Activated CD4-positive, alpha-beta memory T cell treated with anti-CD3 and anti-CD28 coated beads for 36 hours (primary cell): ENCODE measurements around the gene EHBP1. TPM values are rescaled to one million over a fixed set of nuclear protein-coding genes. Genes with fewer than 3 reads are reported as not detected.

Experiments
- CTCF ChIA-PET: fragments of 350-600 bp; sonication (Branson Sonifier 250); formaldehyde crosslinking; loops from one replicate; lab custom pipeline; 2021; ENCODE audit warnings: antibody characterized with exemption, inconsistent platforms; lab: Charles Lee
- POLR2A ChIA-PET: fragments of 350-600 bp; sonication (Branson Sonifier 250); formaldehyde crosslinking; loops from one replicate; lab custom pipeline; 2021; ENCODE audit warnings: antibody characterized with exemption; lab: Charles Lee
- DNase-seq: peaks from one replicate; pipeline ENCODE4 v3.0.0-alpha.2; 2020
- H3K27ac Mint-ChIP-seq: one replicate; pipeline ENCODE4 v1.8.0; 2021; ENCODE audit warnings: mixed read lengths
- H3K27me3 Mint-ChIP-seq: one replicate; pipeline ENCODE4 v1.8.0; 2021; ENCODE audit warnings: mixed read lengths
- H3K36me3 Mint-ChIP-seq: one replicate; pipeline ENCODE4 v1.8.0; 2021; ENCODE audit warnings: mixed read lengths
- H3K4me1 Mint-ChIP-seq: one replicate; pipeline ENCODE4 v1.8.0; 2021; ENCODE audit warnings: low read depth, mixed read lengths
- H3K4me3 Mint-ChIP-seq: one replicate; pipeline ENCODE4 v1.8.0; 2021; ENCODE audit warnings: mild to moderate bottlenecking, mixed read lengths
- H3K9me3 Mint-ChIP-seq: one replicate; pipeline ENCODE4 v1.8.0; 2021; ENCODE audit warnings: mixed read lengths
- intact Hi-C: fragments of 100-400 bp; cut with micrococcal nuclease; formaldehyde crosslinking; loops from one replicate; pipeline ENCODE4 v1.15.1; 2023
- total RNA-seq, 2 experiments: library from RNA; stranded (reverse); gene quantifications; one replicate each; pipeline ENCODE4 v1.2.3, GENCODE V29; 2021

EHBP1 gene
- total RNA-seq, 2 experiments from 2014 or later, result 23.5 to 23.6 TPM

DNA sequence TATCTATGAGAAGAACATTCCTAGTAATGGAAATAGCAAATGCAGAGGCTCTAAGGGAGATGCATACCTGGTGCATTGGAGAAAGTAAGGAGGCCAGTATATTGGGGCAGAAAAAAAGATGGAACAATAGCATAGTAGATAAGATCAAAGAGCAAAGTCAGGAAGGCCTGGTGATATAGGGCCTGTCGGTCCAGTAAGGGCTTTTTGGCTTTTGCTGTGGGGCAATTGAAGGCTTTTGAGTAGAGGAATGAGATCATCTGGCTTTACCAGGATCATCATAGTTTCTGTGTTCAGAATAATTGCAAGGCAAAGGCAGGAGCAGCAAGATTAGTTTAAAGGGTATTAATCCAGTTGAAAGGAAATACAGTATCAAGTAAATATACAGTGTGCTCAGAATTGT is 111.8 kb downstream of the EHBP1 start:
- H3K4me1 Mint-ChIP-seq, result peaks cover 5% of the 10 kb centered on the region
- CTCF ChIA-PET, result no interaction called here
- H3K4me3 Mint-ChIP-seq, result no peak overlapping the region
- H3K27me3 Mint-ChIP-seq, result no peaks in the 10 kb centered on the region
- H3K36me3 Mint-ChIP-seq, result peaks cover 1% of the 10 kb centered on the region
- H3K27ac Mint-ChIP-seq, result no peak overlapping the region
- no peak for DNase-seq
- intact Hi-C loops, result no loop called here
- H3K9me3 Mint-ChIP-seq, result no peaks in the 10 kb centered on the region
- POLR2A ChIA-PET, result no interaction called here

DNA sequence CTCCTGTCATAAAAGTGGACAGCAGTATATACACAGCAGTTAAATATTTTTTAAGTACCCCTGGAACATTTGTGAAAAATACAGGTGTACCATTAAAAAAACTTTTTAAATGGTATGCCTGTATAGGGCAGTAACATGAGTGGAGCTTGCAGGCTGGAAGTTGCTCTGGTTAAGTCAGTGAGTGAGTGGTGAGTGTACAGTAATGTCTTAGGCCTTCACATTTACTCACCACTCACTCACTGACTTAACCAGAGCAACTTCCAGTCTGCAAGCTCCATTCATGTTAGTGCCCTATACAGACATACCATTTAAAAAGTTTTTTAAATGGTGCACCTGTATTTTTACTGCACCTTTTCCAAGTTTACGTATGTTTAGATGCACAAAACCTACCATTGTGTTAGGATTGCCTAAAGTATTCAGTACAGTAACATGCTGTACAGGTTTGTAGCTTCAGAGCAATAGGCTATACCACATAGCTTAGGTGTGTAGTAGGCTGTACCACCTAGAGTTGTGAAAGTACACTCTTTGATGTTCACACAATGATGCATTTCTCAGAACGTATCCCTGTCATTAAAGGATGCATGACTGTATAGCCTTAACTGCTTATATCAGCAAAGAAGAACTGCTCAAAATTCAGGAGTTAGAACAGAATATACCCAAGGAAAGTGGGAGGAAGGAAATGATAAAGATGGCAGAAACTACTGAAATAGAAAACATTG is 112.6 kb downstream of the EHBP1 start:
- H3K9me3 Mint-ChIP-seq, result no peaks in the 10 kb centered on the region
- H3K27me3 Mint-ChIP-seq, result no peaks in the 10 kb centered on the region
- peaks cover 6% of the 10 kb centered on the region for H3K4me1 Mint-ChIP-seq
- no peak overlapping the region for H3K4me3 Mint-ChIP-seq
- peaks cover 1% of the 10 kb centered on the region for H3K36me3 Mint-ChIP-seq
- ChIA-PET CTCF (no interaction called here), POLR2A (no interaction called here)
- H3K27ac Mint-ChIP-seq, result no peak overlapping the region
- intact Hi-C loops, result no loop called here
- no peak for DNase-seq

DNA sequence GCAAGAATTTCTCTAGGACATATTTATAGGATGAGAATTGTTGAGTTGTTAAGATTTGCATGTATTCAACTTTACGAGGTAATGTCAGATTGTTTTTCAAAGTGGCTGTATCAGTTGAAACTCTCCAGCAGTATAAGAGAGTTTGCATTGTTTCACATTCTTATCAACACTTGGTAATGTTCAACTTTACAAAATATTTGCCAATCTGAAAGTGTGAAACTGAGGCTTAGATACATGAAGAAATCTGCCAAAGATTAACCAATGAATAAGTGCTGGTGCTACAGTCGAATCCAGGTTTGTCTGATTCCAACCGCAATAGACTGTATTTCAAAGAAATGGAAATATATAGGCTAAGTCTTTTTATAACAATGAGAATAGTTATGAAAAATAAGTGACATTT is 117.0 kb downstream of the EHBP1 start:
- H3K27me3 Mint-ChIP-seq, result no peaks in the 10 kb centered on the region
- H3K4me1 Mint-ChIP-seq, result peaks cover 2% of the 10 kb centered on the region
- CTCF ChIA-PET, result no interaction called here
- POLR2A ChIA-PET, result no interaction called here
- no peak for DNase-seq
- no peak overlapping the region for H3K27ac Mint-ChIP-seq
- intact Hi-C loops, result no loop called here
- peaks cover 12% of the 10 kb centered on the region for H3K36me3 Mint-ChIP-seq
- H3K9me3 Mint-ChIP-seq, result no peaks in the 10 kb centered on the region
- H3K4me3 Mint-ChIP-seq, result no peak overlapping the region

DNA sequence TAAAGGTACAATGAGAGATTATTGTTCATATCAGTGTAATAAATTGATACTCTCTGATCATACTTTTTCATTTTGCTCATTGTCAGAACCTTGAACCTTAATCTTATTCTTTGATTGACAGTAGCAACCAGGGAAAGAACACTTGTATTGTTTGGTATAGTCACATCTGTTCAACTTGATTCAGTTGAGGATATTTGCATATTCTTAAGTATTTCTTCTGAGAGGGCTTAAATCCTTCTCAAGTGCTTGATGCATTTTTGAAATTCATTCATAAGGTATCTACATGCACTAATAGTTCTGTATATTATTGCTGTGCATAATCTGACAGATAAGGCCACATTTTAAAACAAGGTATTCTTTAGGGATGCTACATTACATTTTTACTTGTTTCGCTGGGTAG is 118.9 kb downstream of the EHBP1 start:
- H3K4me3 Mint-ChIP-seq, result no peak overlapping the region
- ChIA-PET CTCF (no interaction called here), POLR2A (no interaction called here)
- peaks cover 3% of the 10 kb centered on the region for H3K9me3 Mint-ChIP-seq
- DNase-seq, result no peak
- H3K4me1 Mint-ChIP-seq, result peaks cover 2% of the 10 kb centered on the region
- H3K36me3 Mint-ChIP-seq, result peaks cover 15% of the 10 kb centered on the region
- intact Hi-C loops, result no loop called here
- H3K27me3 Mint-ChIP-seq, result no peaks in the 10 kb centered on the region
- no peak overlapping the region for H3K27ac Mint-ChIP-seq

DNA sequence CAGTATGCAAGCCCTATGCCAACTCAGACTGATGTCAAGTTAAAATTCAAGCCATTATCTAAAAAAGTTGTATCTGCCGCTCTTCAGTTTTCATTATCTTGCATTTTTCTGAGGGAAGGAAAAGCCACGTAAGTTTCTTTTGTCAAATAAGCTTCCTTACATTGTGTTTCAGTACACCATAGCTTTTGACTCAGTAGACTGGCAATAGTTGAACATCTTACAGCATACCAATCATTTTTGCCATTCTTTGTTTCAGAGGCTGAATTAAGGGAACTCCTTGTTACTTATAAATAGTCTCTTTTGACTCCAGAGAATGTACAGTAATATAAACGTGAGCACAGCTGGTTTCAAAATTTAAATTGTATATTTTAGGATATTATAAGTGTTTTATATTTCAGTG is 120.6 kb downstream of the EHBP1 start:
- intact Hi-C loops, result no loop called here
- H3K27ac Mint-ChIP-seq, result no peak overlapping the region

DNA sequence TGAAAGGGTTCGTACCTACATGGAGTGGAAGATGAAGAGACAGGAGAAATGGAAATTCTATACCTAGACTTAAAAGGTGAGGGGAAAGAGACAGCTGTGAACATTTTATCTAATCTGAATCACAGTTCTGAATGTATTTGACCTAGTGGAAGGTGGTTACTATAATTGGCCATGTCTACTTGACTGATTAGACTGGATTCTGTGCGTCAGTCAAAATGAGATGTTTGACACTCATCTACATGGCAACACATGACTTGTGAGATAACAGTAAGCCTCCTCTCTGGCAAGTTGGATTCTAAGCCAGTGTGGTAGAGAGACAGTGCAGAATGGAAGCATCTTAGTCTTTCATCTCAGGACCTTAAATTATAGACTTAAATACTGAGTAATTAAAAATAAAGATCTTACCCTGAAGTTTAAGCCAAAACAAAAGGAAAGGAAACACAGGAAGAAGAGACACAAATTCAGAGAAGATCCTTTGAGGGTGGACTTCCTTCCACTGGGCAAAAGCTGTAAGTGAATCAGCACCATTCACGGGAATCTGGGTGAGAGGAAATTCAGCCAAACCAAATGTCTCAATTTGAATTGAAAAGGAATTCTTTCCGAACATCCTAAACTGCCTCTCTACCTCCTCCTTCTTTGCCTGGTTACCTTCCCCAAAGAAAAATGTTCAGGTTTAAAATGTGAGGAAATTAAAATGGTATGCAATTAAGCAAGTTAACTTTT is 121.6 kb downstream of the EHBP1 start:
- DNase-seq, result no peak
- intact Hi-C loops, result no loop called here
- Mint-ChIP-seq H3K27me3 (no peaks in the 10 kb centered on the region), H3K4me3 (no peak overlapping the region), H3K27ac (no peak overlapping the region), H3K4me1 (peaks cover 6% of the 10 kb centered on the region), H3K9me3 (peaks cover 3% of the 10 kb centered on the region), H3K36me3 (peaks cover 27% of the 10 kb centered on the region)
- ChIA-PET POLR2A (no interaction called here), CTCF (no interaction called here)

More for the DNA sequence above, 120.6 kb downstream of the EHBP1 start:
- peaks cover 2% of the 10 kb centered on the region for H3K4me1 Mint-ChIP-seq
- no peak overlapping the region for H3K4me3 Mint-ChIP-seq
- H3K9me3 Mint-ChIP-seq, result peaks cover 3% of the 10 kb centered on the region
- ChIA-PET CTCF (no interaction called here), POLR2A (no interaction called here)
- DNase-seq, result no peak
- H3K27me3 Mint-ChIP-seq, result no peaks in the 10 kb centered on the region
- H3K36me3 Mint-ChIP-seq, result peaks cover 20% of the 10 kb centered on the region

DNA sequence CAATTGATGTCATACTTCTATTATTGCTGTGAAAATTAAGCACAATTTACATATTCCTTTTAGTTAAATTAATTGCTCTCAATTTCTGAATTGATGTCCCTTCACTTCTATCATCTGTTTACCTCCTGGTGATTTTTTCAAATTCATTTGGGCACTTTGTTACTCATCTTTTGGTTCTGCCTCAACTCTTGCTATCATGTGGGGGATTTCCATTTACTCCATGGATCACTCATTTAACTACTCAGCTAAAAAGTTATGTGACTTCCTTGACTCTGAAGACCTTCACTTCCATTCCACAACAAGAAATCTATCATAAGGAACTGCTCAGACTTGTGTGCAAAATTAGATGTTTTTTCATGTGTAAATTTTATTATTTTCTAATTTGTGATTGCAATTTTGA is 126.2 kb downstream of the EHBP1 start:
- Mint-ChIP-seq H3K4me1 (peaks cover 4% of the 10 kb centered on the region), H3K9me3 (peaks cover 6% of the 10 kb centered on the region), H3K36me3 (peaks cover 40% of the 10 kb centered on the region), H3K4me3 (no peak overlapping the region), H3K27ac (no peak overlapping the region), H3K27me3 (no peaks in the 10 kb centered on the region)
- intact Hi-C loops, result no loop called here
- ChIA-PET POLR2A (no interaction called here), CTCF (no interaction called here)
- no peak for DNase-seq

DNA sequence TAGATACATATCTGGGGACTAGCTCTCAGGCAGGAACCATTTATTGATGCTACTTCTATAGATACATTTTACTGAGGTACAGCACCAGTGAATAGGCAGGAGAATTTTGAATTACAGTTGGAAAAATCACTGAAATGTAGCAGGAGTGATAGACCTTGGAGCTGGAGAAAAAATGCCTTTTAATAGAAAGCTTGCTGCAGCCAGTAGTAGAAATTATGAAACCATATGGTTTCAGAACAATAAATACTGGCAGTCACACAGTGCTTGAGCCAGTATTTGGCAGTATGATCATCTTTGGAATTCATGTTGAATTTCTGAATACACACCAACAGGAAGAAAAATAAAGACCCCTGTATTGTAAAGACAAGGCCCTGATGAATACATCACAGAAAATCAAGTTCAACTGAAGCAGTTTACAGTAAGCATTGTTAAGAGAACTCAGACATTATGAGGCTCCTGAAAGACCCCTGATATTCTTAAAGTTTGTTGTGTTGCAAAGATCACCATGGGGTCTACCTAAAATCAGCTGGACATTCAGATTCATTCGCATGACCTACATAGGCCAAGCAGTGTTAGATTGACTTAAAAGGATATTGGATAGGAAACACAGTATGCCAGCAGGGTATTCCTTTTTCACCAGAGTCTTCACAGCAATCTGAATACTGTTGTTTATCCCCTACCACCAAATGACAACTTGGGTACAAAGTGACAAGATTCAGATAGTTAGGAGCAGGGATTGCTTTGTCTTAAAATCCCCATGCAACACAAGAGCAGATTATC is 139.0 kb downstream of the EHBP1 start:
- Mint-ChIP-seq H3K36me3 (peaks cover 17% of the 10 kb centered on the region), H3K27ac (no peak overlapping the region), H3K27me3 (no peaks in the 10 kb centered on the region), H3K4me1 (no peaks in the 10 kb centered on the region), H3K9me3 (peaks cover 20% of the 10 kb centered on the region), H3K4me3 (no peak overlapping the region)
- DNase-seq, result no peak
- ChIA-PET CTCF (interaction anchor here (0.7 kb wide), 1 partner anchor 12 kb away, joined by 3 read pairs; no protein-coding TSS in a partner anchor), POLR2A (no interaction called here)
- intact Hi-C loops, result no loop called here

DNA sequence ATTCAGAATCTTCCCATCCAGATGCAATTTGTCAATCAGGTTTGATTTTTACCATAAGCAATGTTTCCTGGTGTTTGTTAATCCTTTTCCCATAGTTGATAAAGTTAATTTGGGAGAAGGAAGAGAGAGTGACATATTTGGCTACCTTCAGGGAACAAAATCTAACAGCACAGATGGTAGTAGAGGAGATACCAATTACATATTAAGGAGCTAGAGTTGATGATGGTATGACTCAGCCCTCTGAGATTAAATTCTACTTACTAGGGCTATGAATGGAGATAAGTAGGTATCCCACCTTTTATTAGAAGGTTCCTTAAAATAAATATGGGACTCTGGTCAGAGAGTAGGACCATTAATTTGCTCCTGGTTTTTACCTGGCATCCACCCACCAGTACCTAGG is 139.7 kb downstream of the EHBP1 start:
- no peak for DNase-seq
- peaks cover 20% of the 10 kb centered on the region for H3K9me3 Mint-ChIP-seq
- ChIA-PET CTCF (interaction anchor here (0.7 kb wide), 1 partner anchor 13 kb away, joined by 3 read pairs; no protein-coding TSS in a partner anchor), POLR2A (no interaction called here)
- peaks cover 18% of the 10 kb centered on the region for H3K36me3 Mint-ChIP-seq
- no peaks in the 10 kb centered on the region for H3K4me1 Mint-ChIP-seq
- H3K4me3 Mint-ChIP-seq, result no peak overlapping the region
- H3K27ac Mint-ChIP-seq, result no peak overlapping the region
- H3K27me3 Mint-ChIP-seq, result no peaks in the 10 kb centered on the region
- intact Hi-C loops, result no loop called here

DNA sequence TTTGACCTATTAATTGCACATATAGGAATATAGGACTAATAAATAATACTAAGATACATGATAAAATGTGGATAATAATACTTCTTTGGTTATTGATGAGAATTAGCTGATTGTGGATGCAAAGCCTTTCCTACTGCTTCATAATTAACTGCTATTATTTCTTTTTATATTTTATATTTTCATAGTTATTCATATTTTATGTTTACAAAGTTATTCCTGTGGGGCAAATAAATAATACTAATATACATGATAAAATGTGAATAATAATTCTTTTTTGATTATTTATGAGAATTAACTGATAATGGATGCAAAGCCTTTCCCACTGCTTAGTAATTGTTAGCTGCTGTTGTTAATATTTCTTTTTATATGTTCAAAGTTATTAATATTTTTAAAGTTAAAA is 146.7 kb downstream of the EHBP1 start:
- intact Hi-C loops, result no loop called here
- CTCF ChIA-PET, result no interaction called here
- peaks cover 6% of the 10 kb centered on the region for H3K36me3 Mint-ChIP-seq
- H3K4me3 Mint-ChIP-seq, result no peak overlapping the region
- H3K27me3 Mint-ChIP-seq, result no peaks in the 10 kb centered on the region
- no peaks in the 10 kb centered on the region for H3K4me1 Mint-ChIP-seq
- no peak overlapping the region for H3K27ac Mint-ChIP-seq
- no peak for DNase-seq
- POLR2A ChIA-PET, result no interaction called here
- H3K9me3 Mint-ChIP-seq, result no peaks in the 10 kb centered on the region

DNA sequence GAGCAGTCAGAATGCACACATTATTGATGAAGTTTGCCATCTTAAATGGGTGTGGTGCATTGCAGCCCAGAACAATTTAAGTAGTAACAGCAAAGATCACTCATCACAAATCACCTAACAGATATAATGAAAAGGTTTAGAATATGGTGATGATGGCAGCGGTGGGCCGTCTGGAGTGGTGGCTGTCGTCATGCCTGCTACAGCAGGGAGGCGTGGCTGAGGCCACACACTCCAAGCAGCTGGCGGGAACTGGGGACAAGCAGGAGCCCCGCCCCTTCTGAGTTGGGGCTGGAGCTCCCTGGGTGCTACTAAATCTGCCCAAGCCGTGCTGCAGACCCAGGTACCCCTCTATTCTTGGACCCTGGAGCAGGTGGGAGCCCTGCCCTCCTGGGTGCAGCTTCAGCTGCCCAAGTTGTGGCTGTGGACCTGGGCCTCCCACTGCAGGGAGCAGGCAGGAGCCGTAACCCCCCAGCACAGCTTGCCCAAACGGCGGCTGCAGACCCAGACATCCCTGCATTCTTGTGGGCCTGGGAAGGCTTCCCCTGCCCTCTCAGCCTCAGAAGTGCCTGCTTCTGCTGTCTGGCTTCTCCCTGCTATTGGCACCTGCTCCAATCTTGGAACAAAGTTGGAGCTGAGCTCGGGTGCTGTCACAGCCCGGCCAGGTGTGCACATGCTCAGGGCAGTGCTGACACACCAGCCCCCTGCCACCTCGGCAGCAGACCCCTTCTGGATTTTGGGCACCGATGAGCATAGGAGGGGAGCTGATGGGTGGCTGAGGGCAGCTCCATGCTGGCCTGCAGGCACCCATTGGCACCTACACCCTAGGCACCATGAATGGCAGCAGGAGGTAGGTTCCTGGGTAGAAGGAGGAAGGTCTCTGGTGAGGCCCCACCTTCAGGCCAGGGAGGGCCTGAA is 149.3 kb downstream of the EHBP1 start:
- H3K27ac Mint-ChIP-seq, result no peak overlapping the region
- ChIA-PET POLR2A (no interaction called here), CTCF (interaction anchor here (0.6 kb wide), 1 partner anchor 292 kb away, joined by 3 read pairs; no protein-coding TSS in a partner anchor)
- H3K4me1 Mint-ChIP-seq, result no peaks in the 10 kb centered on the region
- H3K9me3 Mint-ChIP-seq, result no peaks in the 10 kb centered on the region
- no peaks in the 10 kb centered on the region for H3K27me3 Mint-ChIP-seq
- intact Hi-C loops, result no loop called here
- H3K4me3 Mint-ChIP-seq, result no peak overlapping the region
- H3K36me3 Mint-ChIP-seq, result peaks cover 7% of the 10 kb centered on the region
- no peak for DNase-seq
